HG03135 (cell line): Measurements from ENCODE around the gene PPOX.

ENCODE experiments used
- ATAC-seq: cut with Tn5 transposase; IDR thresholded peaks from one replicate; pipeline ENCODE4 v1.9.1; 2021; ENCODE audit warnings: mild to moderate bottlenecking, moderate library complexity; ENCODE audit not compliant: unreplicated experiment

The PPOX gene

GRCh38 chr1:161175771-161176453 is 9.7 kb downstream of the PPOX start:
- no peak for ATAC-seq

- ATAC-seq = no peak
Measured at GRCh38 chr1:161176468-161177111, 10.4 kb downstream of the PPOX start.

GRCh38 chr1:161177112-161177935 is 11.1 kb downstream of the PPOX start, which contains the start of gene B4GALT3:
Gene B4GALT3 (minus strand): TSS chr1:161177507. CDS start chr1:161176060, 1,447 bp downstream.
- ATAC-seq = peak; percentile 76

- ATAC-seq = no peak
Measured at GRCh38 chr1:161177936-161178244, 11.7 kb downstream of the PPOX start.

GRCh38 chr1:161179698-161180097 is 13.5 kb downstream of the PPOX start:
- ATAC-seq = no peak

- no peak for ATAC-seq
Measured at GRCh38 chr1:161180639-161181038, 14.4 kb downstream of the PPOX start.

- peak; percentile 45 for ATAC-seq
Measured at GRCh38 chr1:161182214-161182613, 16.0 kb downstream of the PPOX start.

- ATAC-seq = peak; percentile 55
Measured at GRCh38 chr1:161185282-161185682, 19.1 kb downstream of the PPOX start.

GRCh38 chr1:161185732-161186311 is 19.6 kb downstream of the PPOX start:
- peak; percentile 21 for ATAC-seq

GRCh38 chr1:161187311-161187710 is 21.1 kb downstream of the PPOX start:
- no peak for ATAC-seq

- no peak for ATAC-seq
Measured at GRCh38 chr1:161188381-161188780, 22.2 kb downstream of the PPOX start.

- ATAC-seq = no peak
Measured at GRCh38 chr1:161189036-161189435, 22.8 kb downstream of the PPOX start.

GRCh38 chr1:161190962-161191521 is 24.8 kb downstream of the PPOX start:
- no peak for ATAC-seq

GRCh38 chr1:161191971-161192370 is 25.7 kb downstream of the PPOX start:
- no peak for ATAC-seq

- ATAC-seq = no peak
Measured at GRCh38 chr1:161192476-161193465, 26.5 kb downstream of the PPOX start.

- no peak for ATAC-seq
Measured at GRCh38 chr1:161193561-161194235, 27.5 kb downstream of the PPOX start.

- ATAC-seq = no peak
Measured at GRCh38 chr1:161195171-161195570, 28.9 kb downstream of the PPOX start.

GRCh38 chr1:161196111-161196510 is 29.9 kb downstream of the PPOX start:
- ATAC-seq = no peak
